Activated gamma-delta T cell (primary cell): ENCODE measurements around the gene ABCC12.

Experiments used
- DNase-seq: peaks from one replicate; lab custom pipeline; 2025; lab: John Stamatoyannopoulos, UW

ABCC12 gene

GRCh38 chr16:48132696-48133095, 23.1 kb downstream of the ABCC12 start:
- no peak for DNase-seq

GRCh38 chr16:48131201-48131935, 24.4 kb downstream of the ABCC12 start:
- DNase-seq = no peak

GRCh38 chr16:48129926-48130325, 25.9 kb downstream of the ABCC12 start:
- no peak for DNase-seq

GRCh38 chr16:48128769-48129168, 27.0 kb downstream of the ABCC12 start:
- DNase-seq = no peak

- no peak for DNase-seq
These were observed 28.8 kb downstream of the ABCC12 start for GRCh38 chr16:48126801-48127644.

GRCh38 chr16:48125888-48126287, 29.9 kb downstream of the ABCC12 start:
- no peak for DNase-seq

GRCh38 chr16:48124266-48124665, 31.5 kb downstream of the ABCC12 start:
- DNase-seq = no peak

- no peak for DNase-seq
These were observed 32.5 kb downstream of the ABCC12 start for GRCh38 chr16:48123104-48123788.

GRCh38 chr16:48121276-48121675, 34.5 kb downstream of the ABCC12 start:
- no peak for DNase-seq

GRCh38 chr16:48118841-48119240, 37.0 kb downstream of the ABCC12 start:
- DNase-seq = no peak

GRCh38 chr16:48117217-48118105, 38.3 kb downstream of the ABCC12 start:
- no peak for DNase-seq

- no peak for DNase-seq
These were observed 40.5 kb downstream of the ABCC12 start for GRCh38 chr16:48115299-48115698.

- no peak for DNase-seq
These were observed 41.4 kb downstream of the ABCC12 start for GRCh38 chr16:48114410-48114809.

- no peak for DNase-seq
These were observed 42.3 kb downstream of the ABCC12 start for GRCh38 chr16:48113471-48113870.

GRCh38 chr16:48113001-48113400, 42.8 kb downstream of the ABCC12 start:
- DNase-seq = no peak

GRCh38 chr16:48112600-48112999, 43.2 kb downstream of the ABCC12 start:
- DNase-seq = no peak

GRCh38 chr16:48110982-48111381, 44.8 kb downstream of the ABCC12 start:
- DNase-seq = no peak

GRCh38 chr16:48110000-48110399, 45.8 kb downstream of the ABCC12 start:
- DNase-seq = no peak

- no peak for DNase-seq
These were observed 46.3 kb downstream of the ABCC12 start for GRCh38 chr16:48109475-48109874.

- DNase-seq = no peak
These were observed 49.3 kb downstream of the ABCC12 start for GRCh38 chr16:48106446-48106845.
